ENCODE data around the gene ERGIC3.

Gene ERGIC3

DNA sequence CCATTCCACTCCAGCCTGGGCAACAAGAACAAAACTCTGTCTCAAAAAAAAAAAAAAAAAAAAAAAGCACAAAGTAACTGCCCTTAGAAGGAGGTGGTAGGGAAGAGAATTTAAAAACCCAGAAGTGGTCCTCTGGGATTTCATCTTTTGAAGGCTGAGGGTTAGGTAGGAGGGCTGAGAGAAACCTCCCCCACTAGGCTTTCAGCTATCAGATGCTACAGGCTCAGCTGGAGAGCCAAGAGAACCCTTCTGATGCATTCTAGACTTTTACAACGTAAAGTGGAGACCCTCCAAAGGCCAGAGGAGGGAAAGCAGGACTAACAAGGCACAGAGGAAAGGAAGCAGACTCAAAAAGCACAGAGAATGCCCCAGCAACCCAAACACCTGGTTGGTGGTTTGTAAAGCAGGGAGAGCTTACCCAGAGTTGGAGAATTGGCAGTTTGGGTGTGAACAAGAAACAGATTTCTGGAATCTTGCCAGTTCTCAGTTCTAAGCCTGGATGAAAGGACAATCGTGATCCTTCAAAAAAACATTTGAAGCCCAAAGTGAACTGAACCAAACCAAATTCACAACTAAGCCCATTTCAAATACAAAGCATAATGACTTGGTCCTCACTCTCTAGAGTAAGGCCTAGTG is 50.6 kb downstream of the ERGIC3 start:
- TF ChIP-seq, protein P1, sequence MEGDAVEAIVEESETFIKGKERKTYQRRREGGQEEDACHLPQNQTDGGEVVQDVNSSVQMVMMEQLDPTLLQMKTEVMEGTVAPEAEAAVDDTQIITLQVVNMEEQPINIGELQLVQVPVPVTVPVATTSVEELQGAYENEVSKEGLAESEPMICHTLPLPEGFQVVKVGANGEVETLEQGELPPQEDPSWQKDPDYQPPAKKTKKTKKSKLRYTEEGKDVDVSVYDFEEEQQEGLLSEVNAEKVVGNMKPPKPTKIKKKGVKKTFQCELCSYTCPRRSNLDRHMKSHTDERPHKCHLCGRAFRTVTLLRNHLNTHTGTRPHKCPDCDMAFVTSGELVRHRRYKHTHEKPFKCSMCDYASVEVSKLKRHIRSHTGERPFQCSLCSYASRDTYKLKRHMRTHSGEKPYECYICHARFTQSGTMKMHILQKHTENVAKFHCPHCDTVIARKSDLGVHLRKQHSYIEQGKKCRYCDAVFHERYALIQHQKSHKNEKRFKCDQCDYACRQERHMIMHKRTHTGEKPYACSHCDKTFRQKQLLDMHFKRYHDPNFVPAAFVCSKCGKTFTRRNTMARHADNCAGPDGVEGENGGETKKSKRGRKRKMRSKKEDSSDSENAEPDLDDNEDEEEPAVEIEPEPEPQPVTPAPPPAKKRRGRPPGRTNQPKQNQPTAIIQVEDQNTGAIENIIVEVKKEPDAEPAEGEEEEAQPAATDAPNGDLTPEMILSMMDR (IDR thresholded peaks at IDR 0.05; ENCODE audit: control insufficient read depth, extremely low read depth, insufficient read depth): no peak
- H3K4me3 ChIP-seq (ENCODE audit: low read depth, low read length): no peak overlapping the region
- no peak for DNase-seq (ENCODE audit: low read depth)

- no peak for DNase-seq (ENCODE audit: low read depth)
- H3K4me3 ChIP-seq (ENCODE audit: low read depth, low read length): no peak overlapping the region
- TF ChIP-seq, protein P1 (IDR thresholded peaks at IDR 0.05; ENCODE audit: control insufficient read depth, extremely low read depth, insufficient read depth): no peak
Observed at GRCh38 chr20:35595456-35595855, 53.6 kb downstream of the ERGIC3 start.

DNA sequence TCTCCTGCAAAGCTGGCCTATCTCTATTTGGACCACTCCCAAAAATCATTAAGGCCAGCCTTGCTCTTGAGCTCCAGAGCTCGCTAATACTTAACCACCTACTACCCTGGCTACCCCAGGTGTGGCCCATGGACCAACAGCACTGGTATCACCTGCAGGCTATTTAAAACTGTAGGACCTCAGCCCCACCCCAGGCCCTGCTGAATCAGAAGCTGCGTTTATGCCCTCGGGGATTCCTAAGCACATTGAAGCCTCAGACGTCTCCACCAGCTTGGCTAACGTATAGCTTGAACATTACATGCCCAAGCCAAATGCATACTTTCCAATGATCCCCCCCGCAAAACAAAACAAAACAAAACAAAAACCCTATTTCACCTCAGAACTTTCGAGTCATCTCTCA is 54.0 kb downstream of the ERGIC3 start:
- no peak for DNase-seq (ENCODE audit: low read depth)
- TF ChIP-seq, protein P1 (IDR thresholded peaks at IDR 0.05; ENCODE audit: control insufficient read depth, extremely low read depth, insufficient read depth): no peak
- no peak overlapping the region for H3K4me3 ChIP-seq (ENCODE audit: low read depth, low read length)

- TF ChIP-seq, protein P1 (IDR thresholded peaks at IDR 0.05; ENCODE audit: control insufficient read depth, extremely low read depth, insufficient read depth): no peak
- no peak overlapping the region for H3K4me3 ChIP-seq (ENCODE audit: low read depth, low read length)
- no peak for DNase-seq (ENCODE audit: low read depth)
Observed at GRCh38 chr20:35597186-35597585, 55.3 kb downstream of the ERGIC3 start.

GRCh38 chr20:35598476-35598875 is 56.6 kb downstream of the ERGIC3 start:
- TF ChIP-seq, protein P1 (IDR thresholded peaks at IDR 0.05; ENCODE audit: control insufficient read depth, extremely low read depth, insufficient read depth): no peak
- no peak for DNase-seq (ENCODE audit: low read depth)
- no peak overlapping the region for H3K4me3 ChIP-seq (ENCODE audit: low read depth, low read length)

- TF ChIP-seq, protein P1 (IDR thresholded peaks at IDR 0.05; ENCODE audit: control insufficient read depth, extremely low read depth, insufficient read depth): no peak
- DNase-seq (ENCODE audit: low read depth): no peak
- H3K4me3 ChIP-seq (ENCODE audit: low read depth, low read length): no peak overlapping the region
Observed at GRCh38 chr20:35598899-35599775, 57.3 kb downstream of the ERGIC3 start.

All from LNCaP clone FGC (cell line).